ENCODE measurements around the gene MUL1. TPM values are rescaled to one million over a fixed set of nuclear protein-coding genes. Genes with fewer than 3 reads are reported as not detected.
A peak's percentile ranks its signal among the peaks of the same experiment; 100 is the strongest.
"Not testable (repeated sequence)": the region's sequence is repeated elsewhere in the genome, so short reads cannot be mapped to it uniquely, and the experiment has no call there.

MUL1 gene
- total RNA-seq, 1 experiment from 2014 or later: 19.1 TPM

GRCh38 chr1:20511518-20512428 lies 3.8 kb upstream of the MUL1 start:
- no peak for DNase-seq (ENCODE audit: low spot score)

DNA sequence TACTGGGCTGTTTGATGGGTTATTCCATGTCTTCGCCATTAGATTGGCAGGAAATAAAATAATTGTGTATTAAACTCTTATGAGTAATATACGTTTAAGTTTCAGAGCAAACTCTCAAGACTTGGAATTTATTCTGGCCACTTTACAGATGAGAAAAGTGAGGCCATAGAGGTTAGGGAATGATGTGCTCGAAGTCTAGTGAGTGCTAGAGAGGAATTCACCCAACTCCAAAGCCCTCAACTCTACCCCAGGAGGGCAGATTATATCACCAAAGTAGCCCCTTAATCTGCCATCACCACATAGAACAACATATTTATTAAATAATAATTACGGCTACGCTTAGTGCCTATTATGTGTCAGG lies 440 bp upstream of the MUL1 start:
- DNase-seq (ENCODE audit: low spot score): peak; percentile 15

DNA sequence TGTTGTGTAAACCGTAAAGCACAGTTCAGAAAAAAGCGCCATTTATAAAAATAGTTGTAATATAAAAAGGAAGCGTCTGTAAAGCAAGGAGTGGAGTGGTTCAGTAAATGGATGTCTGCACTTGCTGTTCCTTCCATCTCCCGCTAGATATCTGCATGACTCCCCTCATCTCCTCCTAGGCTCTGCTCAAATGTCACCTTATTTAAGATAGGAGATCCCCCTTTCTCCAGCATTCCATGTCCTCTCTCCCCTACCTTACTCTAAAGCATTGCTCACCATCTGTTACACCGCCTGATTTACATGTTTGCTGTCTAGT lies 745 bp downstream of the MUL1 start:
- DNase-seq (ENCODE audit: low spot score): no peak

DNA sequence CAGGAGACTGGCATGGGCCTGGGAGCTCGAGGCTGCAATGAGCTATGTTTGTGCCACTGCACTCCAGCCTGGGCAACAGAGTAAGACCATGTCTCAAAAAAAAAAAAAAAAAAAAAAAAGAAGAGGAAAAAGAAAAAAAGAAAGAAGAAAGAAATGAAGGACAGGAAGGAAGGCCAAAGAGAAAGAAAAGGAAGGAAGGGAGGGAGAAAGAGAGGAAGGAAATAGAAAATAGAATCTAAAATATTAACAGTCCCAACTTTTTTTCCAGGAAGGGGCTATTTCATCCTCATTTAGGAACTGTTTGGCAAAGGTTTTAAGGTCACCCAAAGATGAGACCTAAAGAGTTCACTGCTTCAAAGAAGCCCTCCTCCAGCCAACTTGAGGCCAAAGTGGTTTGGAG lies 2.5 kb downstream of the MUL1 start:
- DNase-seq (ENCODE audit: low spot score): no peak

DNA sequence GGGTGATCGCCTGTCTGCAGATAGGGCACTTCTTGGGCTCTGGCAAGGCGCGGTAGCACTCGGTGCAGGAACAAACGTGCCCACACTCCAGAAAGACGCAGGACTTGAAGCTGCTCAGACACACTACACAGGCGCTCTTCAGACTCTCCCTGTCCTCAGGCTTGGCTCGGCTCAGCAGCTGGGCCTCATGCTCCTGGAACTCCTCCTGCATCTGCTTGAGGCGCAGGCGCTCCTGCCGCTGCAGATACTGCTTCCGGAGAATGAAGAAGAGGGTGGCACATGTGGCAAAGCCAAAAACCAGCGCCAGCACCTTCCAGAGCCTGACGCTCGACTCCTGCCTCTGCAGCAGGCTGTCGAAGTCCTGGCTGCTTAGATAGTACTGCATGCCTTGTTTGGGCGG lies 7.2 kb downstream of the MUL1 start:
- no peak for DNase-seq (ENCODE audit: low spot score)

DNA sequence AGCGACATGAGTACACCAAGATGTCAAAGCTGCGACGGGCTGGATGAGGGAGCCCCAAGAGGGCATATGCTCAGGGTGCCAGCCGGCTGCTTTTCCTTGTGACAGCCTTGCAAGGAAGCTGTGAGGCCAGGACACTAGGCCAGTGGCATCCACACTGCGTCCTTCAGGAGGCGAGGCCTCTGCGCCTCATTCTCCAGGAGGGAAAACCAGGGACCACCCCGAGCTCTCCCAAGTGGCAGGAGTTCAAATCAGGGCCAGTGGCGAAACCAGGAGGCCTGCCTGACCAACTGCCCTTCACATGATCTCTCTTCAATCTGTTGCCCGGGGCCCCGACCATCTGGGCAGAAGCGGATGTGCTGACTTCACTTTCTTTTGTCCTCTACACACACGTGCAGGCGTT lies 8.2 kb downstream of the MUL1 start:
- DNase-seq (ENCODE audit: low spot score): no peak

DNA sequence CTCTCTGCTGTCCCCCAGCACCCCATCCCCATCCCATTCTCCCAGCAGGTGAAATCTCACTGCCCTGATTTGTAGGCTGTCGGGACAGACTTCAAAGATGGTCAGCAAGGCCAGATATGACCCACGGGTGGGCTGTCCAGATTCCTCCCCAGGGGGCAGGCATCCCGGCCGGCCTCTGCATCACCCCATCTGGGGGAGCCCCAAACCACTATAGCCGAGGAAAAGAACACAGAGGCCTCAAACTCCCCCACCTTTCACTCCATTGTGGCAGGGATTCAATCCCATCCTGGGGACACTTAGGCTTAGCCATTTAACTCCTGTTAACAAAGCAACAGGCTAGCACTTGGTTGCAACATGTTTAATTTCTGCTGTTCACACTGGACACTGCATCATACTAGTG lies 8.8 kb downstream of the MUL1 start:
- no peak for DNase-seq (ENCODE audit: low spot score)

- no peak for DNase-seq (ENCODE audit: low spot score)
Measured at GRCh38 chr1:20498116-20498515, 9.8 kb downstream of the MUL1 start.

GRCh38 chr1:20497506-20497905 lies 10.4 kb downstream of the MUL1 start:
- no peak for DNase-seq (ENCODE audit: low spot score)

DNA sequence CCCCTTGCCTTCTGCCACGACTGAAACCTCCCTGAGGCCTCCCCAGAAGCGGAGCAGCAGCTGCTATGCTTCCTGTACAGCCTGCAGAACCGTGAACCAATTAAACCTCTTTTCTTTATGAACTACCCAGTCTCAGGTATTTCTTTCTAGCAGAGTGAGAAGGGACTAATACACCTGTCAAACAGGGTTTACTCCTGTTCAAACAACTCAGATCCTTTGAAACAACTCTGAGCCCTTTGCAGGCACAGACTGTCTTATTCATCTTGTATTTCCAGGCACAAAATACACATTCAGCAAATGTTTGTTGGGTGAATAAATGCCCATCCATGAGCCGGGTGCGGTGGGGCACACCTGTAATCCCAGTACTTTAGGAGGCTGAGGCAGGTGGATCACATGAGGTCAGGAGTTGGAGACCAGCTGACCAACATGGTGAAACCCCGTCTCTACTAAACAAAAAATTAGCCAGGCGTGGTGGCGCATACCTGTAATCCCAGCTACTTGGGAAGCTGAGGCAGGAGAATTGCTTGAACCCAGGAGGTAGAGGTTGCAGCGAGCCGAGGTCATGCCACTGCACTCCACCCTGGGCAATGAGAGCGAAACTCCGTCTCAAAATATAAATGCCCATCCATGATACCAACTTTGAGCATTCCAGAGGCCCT lies 11.1 kb downstream of the MUL1 start:
- not testable (repeated sequence) for DNase-seq (ENCODE audit: low spot score)

- peak; percentile 65 for DNase-seq (ENCODE audit: low spot score)
Measured at GRCh38 chr1:20496241-20496661, 11.7 kb downstream of the MUL1 start.

- no peak for DNase-seq (ENCODE audit: low spot score)
Measured at GRCh38 chr1:20495661-20496060, 12.3 kb downstream of the MUL1 start.

DNA sequence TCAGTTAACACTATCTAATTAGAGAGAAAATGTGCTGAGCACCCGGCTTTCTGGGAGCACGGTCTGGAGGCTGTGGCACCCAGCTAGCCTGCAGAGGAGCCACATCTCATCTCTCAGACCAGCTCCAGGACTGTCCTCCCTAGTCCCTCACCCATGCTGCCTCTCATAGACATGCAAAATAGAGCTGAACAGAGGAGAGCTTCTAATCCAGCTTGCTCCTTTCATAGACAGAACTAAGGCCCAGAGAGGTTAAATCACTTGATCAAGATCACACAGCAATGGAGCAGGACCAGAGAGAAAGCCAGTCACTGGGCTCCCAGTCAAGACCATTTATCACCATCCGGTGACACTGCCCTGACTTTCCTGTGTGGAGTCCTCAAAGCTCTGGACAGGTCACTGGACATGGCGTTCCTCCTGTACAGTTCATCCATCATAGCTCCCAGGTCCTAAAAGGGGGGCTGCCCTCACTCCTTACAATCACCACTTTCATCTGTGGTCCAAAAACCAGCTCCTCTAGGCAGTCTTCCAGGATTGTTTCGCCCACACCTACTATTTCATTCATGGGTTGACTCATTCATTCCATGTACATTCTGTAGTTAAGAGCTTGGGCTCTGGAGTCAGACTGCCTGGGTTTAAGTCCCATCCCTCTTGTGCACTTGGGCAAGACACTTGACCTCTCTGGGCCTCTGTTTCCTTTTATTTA lies 13.2 kb downstream of the MUL1 start:
- DNase-seq (ENCODE audit: low spot score): no peak

DNA sequence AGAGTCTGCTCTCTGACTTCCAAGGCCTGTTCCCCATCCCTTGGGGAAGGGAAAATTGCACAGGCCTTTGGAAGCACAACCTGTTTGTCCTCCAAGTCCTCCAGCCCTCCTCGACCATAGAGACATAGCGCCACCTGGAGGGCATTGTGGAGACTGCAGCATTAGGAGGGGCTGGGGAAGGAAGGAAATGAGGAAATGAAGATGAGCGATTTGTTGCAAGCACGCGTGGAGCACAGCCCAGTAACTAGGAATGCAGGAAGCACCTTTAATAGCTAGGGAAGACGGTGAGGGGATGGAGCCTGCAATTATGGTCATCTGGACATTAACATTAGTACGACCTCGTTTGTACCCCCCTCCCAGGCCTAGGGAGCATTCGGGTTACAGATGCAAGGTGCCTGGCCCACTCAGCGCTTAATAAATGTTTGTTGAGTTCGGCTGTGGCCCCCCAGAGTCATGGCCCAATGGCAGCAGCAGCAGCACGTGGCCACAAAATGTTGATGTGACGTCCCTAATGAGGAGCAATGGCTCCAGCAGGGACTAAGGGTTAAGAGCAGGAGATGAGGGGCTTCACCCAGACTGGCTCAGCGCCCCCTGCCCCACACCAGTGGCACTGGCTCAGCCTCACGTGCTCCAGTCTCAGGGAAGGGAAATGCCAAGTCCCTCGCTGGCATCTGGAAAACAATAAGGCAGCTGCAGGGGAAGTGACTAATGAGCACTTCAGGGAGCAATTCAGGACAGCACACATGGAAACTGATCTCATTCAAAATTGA lies 13.9 kb downstream of the MUL1 start:
- peak; percentile 97 for DNase-seq (ENCODE audit: low spot score)

DNA sequence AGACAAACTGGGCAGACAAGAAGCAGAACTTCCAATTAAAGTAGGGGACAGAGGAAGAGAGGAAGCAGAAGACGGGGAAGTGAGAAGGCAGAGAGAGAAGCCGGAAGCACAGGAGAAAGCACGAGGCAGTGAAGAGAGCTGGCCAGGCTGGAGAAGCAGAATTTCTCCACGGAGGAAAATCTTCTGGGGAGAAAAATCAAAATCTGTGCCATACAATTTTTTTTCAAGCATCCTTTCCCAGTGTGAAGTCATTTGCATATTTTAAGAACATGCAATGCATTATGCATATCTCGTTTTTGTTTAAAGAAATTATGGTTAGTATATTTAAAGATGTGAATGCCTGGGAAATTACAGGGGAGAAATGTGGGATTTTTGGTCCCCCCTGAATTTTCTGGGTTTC lies 14.6 kb downstream of the MUL1 start:
- DNase-seq (ENCODE audit: low spot score): no peak

GRCh38 chr1:20492751-20493150 lies 15.2 kb downstream of the MUL1 start:
- DNase-seq (ENCODE audit: low spot score): no peak

GRCh38 chr1:20491866-20492265 lies 16.1 kb downstream of the MUL1 start:
- DNase-seq (ENCODE audit: low spot score): no peak

DNA sequence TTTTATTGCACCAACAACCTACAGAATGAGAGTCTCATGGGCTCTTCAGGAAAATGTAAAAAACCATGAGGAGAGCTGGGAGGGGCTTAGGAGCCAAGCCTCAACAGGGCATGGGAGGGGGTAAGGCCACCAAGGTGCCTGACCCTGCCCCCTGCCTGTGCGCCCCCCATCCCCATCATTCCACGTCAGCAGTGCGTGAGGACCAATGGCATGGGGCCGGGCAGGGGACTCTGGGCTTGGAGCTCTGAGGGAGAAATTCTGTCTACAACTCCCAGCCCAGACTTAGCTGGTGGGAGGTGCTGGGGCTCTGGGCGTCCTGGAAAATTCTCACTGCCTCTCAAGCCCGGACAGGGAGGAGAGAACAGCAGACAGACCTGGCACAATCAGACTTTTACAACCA lies 16.8 kb downstream of the MUL1 start:
- DNase-seq (ENCODE audit: low spot score): no peak

GRCh38 chr1:20487236-20487590 lies 20.7 kb downstream of the MUL1 start:
- DNase-seq (ENCODE audit: low spot score): no peak

GRCh38 chr1:20486457-20487235 lies 21.3 kb downstream of the MUL1 start:
- DNase-seq (ENCODE audit: low spot score): peak; percentile 63

All from HT-29 (cell line).